ENCODE measurements around the gene SH2D6. TPM values are rescaled to one million over a fixed set of nuclear protein-coding genes. Genes with fewer than 3 reads are reported as not detected.

The SH2D6 gene
- 0.66 TPM in 1 of 2 replicates, not detected in the other for total RNA-seq

DNA sequence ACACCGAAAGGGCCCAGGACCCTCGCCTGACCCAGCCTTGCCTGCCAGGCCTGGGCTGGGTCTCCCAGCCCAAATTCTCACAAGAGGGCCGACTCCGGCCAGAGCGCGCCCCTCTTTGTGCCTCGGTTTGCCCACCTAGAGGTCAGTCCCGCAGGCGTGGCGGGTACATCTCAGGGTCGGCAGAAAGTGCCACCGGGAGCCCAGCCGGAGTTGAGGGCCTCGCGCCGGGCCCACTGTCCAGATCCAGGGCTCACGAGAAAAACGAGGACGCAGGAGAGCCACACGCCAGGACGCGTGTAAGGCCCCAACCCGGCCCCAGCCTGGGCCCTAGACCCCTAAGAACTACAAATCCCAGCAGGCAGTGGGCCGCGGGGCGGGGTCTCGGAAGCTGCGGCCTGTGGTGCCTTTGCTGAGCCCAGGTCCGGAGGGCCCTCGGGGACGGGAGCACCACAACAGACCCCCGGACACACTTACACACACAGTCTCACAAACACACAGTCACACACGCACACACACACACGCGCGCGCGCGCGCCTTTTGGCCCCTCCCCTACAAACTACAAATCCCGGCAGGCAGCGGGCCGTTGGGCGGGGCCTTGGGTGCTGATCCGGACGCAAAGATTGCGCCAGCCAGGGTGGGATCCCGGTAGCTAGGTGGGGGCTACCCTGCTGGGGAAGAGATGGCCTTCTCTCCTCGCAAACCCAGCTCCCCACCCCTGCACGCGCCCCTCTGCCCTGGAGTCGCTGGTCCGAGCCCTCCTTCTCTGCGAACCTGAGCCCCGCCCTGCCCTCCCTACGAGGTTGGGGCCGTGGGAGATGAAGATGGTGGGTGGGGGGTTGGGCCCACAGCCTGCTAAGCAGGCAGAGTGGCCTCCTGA is at the start of gene SH2D6:
Gene SH2D6 (plus strand): TSS at position 583 of the 877 bp plus-strand sequence. CDS start 10,752 bp downstream, outside the sequence.

DNA sequence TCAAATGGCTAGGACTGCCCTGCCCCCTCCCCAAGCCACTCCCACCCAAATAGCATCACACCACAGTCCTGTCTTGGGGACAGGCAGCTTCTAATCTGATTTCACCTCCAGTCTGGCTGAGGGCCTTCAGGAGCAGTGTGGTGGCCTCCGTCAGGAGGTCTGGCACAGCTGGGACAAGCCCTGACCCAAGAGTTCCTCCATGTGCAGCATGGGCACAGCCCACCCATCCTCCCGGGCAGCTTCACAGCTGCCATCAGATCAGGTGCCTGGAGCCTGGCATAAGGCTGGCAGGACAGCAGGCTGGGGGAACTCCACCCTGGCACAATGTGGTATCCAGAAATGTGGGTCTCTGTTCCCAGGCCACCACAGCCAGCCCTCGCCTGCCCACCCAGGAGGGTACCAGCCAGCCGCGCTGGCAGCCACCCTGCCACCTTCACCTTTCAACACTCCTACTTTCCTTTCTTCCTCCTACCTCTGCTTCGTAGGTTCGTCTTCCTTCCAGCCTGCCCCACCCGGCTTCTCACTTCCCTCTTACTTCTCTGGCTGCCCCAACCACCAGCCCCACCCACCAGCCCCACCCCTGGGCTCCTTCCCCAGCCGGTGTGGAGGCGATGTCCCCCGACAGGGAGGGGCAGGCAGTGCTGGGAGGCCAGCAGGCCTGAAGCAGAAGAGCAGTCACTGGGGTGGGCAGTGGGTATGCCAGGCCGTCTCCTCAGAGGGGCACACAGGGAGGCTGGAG is 8.5 kb upstream of the SH2D6 start, which contains the start of gene CAPG:
Gene CAPG (minus strand): TSS at position 522 of the 739 bp plus-strand sequence. CDS start 8,221 bp downstream, outside the sequence.

Other genes starting within 250 kb of the SH2D6 start
- 133 and 174 TPM in 2 replicates for gene TGOLN2, start 90.7 kb upstream of the SH2D6 start, total RNA-seq
- 58.6 and 90.0 TPM in 2 replicates for gene RETSAT, start 64.2 kb upstream of the SH2D6 start, total RNA-seq
- gene ELMOD3, start 63.9 kb upstream of the SH2D6 start, total RNA-seq, result 15.9 and 19.8 TPM in 2 replicates
- gene CAPG, start 8.3 kb upstream of the SH2D6 start, total RNA-seq, result 347 and 497 TPM in 2 replicates
- gene MAT2A, start 120.5 kb downstream of the SH2D6 start, total RNA-seq, result 200 and 279 TPM in 2 replicates
- gene GGCX, start 142.8 kb downstream of the SH2D6 start, total RNA-seq, result 55.3 and 76.6 TPM in 2 replicates
- 1.5 and 2.8 TPM in 2 replicates for gene VAMP8, start 158.9 kb downstream of the SH2D6 start, total RNA-seq
- 28.7 and 35.4 TPM in 2 replicates for gene VAMP5, start 165.7 kb downstream of the SH2D6 start, total RNA-seq
- 160 and 253 TPM in 2 replicates for gene RNF181, start 177.0 kb downstream of the SH2D6 start, total RNA-seq
- 5.1 and 16.4 TPM in 2 replicates for gene TMEM150A, start 184.0 kb downstream of the SH2D6 start, total RNA-seq
- gene C2orf68, start 193.4 kb downstream of the SH2D6 start, total RNA-seq, result 20.5 and 22.0 TPM in 2 replicates
- gene USP39, start 197.5 kb downstream of the SH2D6 start, total RNA-seq, result 33.2 and 34.3 TPM in 2 replicates
- gene SFTPB, start 249.5 kb downstream of the SH2D6 start, total RNA-seq, result not detected in 2 replicates

All from smooth muscle cell of trachea (primary cell).